Fibroblast of gingiva (primary cell): ENCODE results near the gene ZNF30.
"Not testable (repeated sequence)": the region's sequence is repeated elsewhere in the genome, so short reads cannot be mapped to it uniquely, and the experiment has no call there.

ENCODE experiments used
- DNase-seq: peaks from one replicate; pipeline ENCODE4 v3.0.0-alpha.2; 2011; ENCODE audit warnings: low read depth

ZNF30 gene

GRCh38 chr19:34985249-34986022 lies 58.7 kb downstream of the ZNF30 start:
- DNase-seq = peak; percentile 47

GRCh38 chr19:34988119-34988518 lies 61.4 kb downstream of the ZNF30 start:
- DNase-seq = no peak

DNA sequence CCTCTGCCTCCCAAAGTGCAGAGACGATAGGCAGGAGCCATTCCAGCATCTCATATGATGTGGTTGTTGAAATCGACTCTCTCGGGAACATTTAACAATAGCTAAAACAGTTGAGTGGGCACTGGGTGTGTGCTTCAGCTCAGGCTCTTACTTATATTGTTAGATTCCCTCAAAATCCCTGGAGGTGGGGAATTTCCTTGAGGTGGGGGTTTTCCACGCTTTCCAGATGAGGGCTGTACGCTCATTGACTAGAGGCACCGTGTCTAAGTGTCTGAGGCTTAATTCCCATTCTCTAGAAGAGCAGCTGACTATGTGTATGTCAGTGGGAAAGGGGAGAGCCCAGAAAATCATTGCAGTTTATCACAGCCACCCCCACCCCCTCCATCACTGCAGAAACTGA lies 62.6 kb downstream of the ZNF30 start:
- DNase-seq = no peak

- DNase-seq = no peak
These were observed 64.0 kb downstream of the ZNF30 start for GRCh38 chr19:34990578-34991192.

DNA sequence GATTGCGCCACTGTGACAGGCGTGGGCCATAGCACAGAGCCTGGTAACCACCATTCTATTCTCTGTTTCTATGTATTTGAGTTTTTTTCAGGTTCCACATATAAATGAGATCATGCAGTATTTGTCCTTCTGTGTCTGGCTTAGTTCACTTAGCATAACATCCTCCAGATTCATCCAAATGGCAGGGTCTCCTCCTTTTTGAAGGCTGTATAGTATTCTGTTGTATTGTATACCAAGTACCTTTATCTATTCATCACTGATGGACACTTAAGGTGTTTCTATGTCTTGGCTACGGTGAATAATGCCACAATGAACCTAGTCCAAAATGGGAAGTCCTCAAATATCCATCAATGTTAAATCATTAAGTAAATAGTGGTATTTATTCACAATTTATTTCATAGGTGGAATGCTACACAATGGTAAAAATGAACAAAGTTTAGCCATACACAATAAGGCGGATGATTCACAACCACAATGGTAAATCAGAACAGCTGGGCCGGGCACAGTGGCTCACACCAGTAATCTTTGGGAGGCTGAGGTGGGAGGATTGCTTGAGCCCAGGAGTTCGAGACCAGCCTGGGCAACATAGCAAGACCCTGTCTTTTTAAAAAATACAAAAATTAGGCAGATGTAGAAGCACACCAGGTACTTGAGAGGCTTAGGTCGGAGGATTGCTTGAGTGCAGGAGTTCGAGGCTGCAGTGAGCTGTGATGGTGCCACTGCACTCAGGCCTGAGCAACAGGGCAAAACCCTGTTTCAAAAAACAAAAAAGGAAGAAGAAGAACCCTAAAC lies 65.0 kb downstream of the ZNF30 start:
- DNase-seq = no peak

DNA sequence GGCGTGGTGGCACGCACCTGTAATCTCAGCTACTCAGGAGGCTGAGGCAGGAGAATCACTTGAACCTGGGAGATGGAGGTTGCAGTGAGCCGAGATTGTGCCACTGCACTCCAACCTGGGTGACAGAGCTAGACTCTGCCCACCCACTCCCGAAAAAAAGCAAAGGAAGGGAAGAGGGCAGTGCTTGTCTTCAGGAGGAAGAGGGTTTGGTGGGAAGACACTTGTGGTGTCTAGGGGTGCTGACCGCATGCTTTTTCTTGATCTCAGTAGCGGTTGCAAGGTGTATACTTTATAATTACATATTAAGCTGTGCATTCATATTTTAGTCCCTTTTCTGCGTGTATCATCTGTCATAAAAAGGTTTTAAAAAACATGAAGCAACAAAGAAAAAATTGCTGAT lies 65.9 kb downstream of the ZNF30 start:
- DNase-seq = not testable (repeated sequence)

- no peak for DNase-seq
These were observed 67.6 kb downstream of the ZNF30 start for GRCh38 chr19:34994286-34994642.
